Measurements from ENCODE around the gene TLCD3B.

Gene TLCD3B

GRCh38 chr16:30003670-30004423 is 27.2 kb downstream of the TLCD3B start:
- DNase-seq = no peak

GRCh38 chr16:30002614-30003346 is 28.3 kb downstream of the TLCD3B start:
- DNase-seq = no peak

GRCh38 chr16:30000735-30001631 is 30.1 kb downstream of the TLCD3B start:
- no peak for DNase-seq

- DNase-seq = no peak
Measured at GRCh38 chr16:29999605-30000004, 31.5 kb downstream of the TLCD3B start.

GRCh38 chr16:29996766-29997250 is 34.3 kb downstream of the TLCD3B start:
- DNase-seq = no peak

- DNase-seq = peak; percentile 96
Measured at GRCh38 chr16:29995911-29996765, 34.9 kb downstream of the TLCD3B start, which contains the start of gene INO80E. Gene INO80E (plus strand): TSS chr16:29996241. CDS start chr16:29996311, 70 bp downstream.

GRCh38 chr16:29995324-29995910 is 35.7 kb downstream of the TLCD3B start, which contains the start of gene HIRIP3:
Gene HIRIP3 (minus strand): TSS chr16:29995617. CDS start chr16:29995605, 12 bp downstream.
- DNase-seq = peak; percentile 82

GRCh38 chr16:29994600-29995323 is 36.3 kb downstream of the TLCD3B start:
- DNase-seq = no peak

- DNase-seq = no peak
Measured at GRCh38 chr16:29993903-29994599, 37.0 kb downstream of the TLCD3B start.

- no peak for DNase-seq
Measured at GRCh38 chr16:29993191-29993902, 37.7 kb downstream of the TLCD3B start.

- no peak for DNase-seq
Measured at GRCh38 chr16:29992344-29992967, 38.6 kb downstream of the TLCD3B start.

GRCh38 chr16:29991571-29991904 is 39.5 kb downstream of the TLCD3B start:
- no peak for DNase-seq

- no peak for DNase-seq
Measured at GRCh38 chr16:29990883-29991570, 40.0 kb downstream of the TLCD3B start.

GRCh38 chr16:29990034-29990433 is 41.0 kb downstream of the TLCD3B start:
- DNase-seq = no peak

- DNase-seq = no peak
Measured at GRCh38 chr16:29989111-29989858, 41.8 kb downstream of the TLCD3B start.

- DNase-seq = no peak
Measured at GRCh38 chr16:29988346-29989075, 42.6 kb downstream of the TLCD3B start.
